ENCODE data around the gene NOTCH1.

NOTCH1 gene

GRCh38 chr9:136507221-136507991, 38.4 kb downstream of the NOTCH1 start:
- DNase-seq (ENCODE audit: low read depth, low spot score): no peak
- H3K27ac ChIP-seq: no peak overlapping the region

DNA sequence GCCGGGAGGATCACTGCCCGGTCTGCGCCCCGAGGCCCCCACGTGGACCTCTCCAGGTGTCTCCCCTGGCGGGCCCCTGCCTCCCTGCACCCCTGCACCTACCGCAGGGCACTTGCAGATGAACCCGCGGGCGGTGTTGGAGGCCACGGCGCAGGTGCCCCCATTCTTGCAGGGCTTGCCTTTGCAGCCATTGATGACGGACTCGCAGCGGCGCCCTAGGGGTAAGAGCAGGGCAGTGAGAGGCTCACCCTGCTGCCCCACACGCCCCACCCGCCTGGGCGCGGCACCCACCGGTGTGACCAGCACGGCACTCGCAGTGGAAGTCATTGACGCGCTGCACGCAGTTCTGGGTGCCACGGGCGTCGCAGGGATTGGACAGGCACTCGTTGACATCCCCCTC, 39.4 kb downstream of the NOTCH1 start:
- no peak for DNase-seq (ENCODE audit: low read depth, low spot score)

DNA sequence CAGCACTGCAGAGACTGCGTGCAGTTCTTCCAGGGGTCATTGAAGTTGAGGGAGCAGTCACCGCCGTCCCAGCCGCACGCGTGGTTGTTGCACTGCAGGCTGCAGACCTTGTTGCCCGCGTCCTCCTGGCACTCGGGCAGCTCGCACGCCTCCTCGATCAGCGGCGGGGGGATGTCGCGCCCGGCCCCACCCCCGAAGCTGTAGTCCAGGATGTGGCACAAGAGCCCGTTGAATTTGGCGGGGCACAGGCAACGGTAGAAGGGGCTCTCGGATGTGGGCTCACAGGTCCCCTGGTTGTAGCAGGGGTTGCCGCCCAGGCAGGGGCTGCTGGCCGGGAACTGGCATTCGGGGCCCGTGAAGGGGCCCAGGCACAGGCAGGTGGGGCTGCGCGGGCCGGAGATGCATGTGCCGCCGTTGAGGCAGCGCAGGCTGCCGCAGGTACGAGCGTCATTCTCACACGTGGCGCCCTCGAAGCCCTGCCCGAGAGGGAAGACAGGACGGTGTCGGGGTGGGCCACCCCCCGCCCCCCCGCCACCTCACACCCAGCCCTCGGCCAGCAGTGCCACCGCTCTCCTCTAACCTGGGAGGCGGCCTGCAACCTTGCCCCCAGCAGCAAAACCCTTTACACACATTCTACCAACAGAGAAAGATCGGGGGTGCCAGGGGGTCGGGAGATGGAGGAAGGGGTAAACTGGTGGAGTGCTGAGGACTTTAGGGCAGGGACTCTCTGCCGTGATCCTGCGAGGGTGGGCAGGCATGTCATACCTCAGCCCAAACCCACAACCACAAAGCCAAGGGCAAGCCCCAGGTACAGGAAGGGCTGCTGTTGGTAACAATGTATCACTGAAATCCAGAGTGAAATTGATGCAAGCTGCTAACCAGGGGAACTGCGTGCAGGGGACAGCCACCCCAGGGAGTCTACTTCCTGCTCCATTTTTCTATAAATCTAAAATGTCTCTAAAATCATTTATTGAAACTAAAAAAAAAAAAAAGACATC, 40.1 kb downstream of the NOTCH1 start:
- no peak overlapping the region for H3K27ac ChIP-seq
- DNase-seq (ENCODE audit: low read depth, low spot score): no peak

More for the DNA sequence above, 39.4 kb downstream of the NOTCH1 start:
- no peak overlapping the region for H3K27ac ChIP-seq

DNA sequence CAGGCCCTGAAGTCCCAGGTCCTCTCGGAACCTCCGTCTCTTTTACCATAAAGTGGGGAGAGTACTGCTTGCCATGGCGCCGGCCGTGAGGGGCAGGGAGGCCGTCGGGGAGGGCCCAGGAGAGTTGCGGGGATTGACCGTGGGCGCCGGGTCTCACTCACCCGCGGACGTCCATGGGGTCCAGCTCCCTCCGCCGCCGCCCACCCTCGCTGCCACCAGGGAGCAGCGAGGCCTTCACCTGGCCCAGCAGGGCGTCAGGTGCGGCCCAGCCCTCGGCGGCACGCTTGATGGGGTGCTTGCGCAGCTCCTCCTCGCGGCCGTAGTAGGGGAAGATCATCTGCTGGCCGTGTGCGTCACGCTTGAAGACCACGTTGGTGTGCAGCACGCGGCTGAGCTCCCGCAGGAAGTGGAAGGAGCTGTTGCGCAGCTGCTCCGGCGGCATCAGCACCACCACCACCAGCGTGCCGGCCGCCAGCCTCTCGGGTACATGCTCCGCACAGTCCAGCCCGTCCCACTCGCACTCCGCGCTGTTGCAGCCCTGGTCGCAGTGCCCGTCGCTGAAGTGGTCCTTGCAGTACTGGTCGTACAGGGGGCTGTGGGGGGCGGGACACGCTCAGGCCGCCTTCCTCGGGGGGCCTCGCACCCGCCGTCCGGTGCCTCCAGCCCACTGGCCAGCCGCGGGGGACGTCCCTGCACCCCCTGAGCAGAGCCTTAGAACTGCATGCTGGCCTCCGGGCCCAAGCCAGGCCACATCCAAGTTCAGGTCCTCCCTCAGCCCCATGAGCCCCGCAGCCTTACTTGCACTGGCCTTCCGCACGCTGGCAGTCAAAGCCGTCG, 41.1 kb downstream of the NOTCH1 start:
- no peak for DNase-seq (ENCODE audit: low read depth, low spot score)
- H3K27ac ChIP-seq: no peak overlapping the region

GRCh38 chr9:136502940-136503550, 42.8 kb downstream of the NOTCH1 start:
- no peak overlapping the region for H3K27ac ChIP-seq
- no peak for DNase-seq (ENCODE audit: low read depth, low spot score)

GRCh38 chr9:136502196-136502595, 43.7 kb downstream of the NOTCH1 start:
- no peak for DNase-seq (ENCODE audit: low read depth, low spot score)
- no peak overlapping the region for H3K27ac ChIP-seq

GRCh38 chr9:136501686-136502085, 44.2 kb downstream of the NOTCH1 start:
- H3K27ac ChIP-seq: no peak overlapping the region
- DNase-seq (ENCODE audit: low read depth, low spot score): no peak

DNA sequence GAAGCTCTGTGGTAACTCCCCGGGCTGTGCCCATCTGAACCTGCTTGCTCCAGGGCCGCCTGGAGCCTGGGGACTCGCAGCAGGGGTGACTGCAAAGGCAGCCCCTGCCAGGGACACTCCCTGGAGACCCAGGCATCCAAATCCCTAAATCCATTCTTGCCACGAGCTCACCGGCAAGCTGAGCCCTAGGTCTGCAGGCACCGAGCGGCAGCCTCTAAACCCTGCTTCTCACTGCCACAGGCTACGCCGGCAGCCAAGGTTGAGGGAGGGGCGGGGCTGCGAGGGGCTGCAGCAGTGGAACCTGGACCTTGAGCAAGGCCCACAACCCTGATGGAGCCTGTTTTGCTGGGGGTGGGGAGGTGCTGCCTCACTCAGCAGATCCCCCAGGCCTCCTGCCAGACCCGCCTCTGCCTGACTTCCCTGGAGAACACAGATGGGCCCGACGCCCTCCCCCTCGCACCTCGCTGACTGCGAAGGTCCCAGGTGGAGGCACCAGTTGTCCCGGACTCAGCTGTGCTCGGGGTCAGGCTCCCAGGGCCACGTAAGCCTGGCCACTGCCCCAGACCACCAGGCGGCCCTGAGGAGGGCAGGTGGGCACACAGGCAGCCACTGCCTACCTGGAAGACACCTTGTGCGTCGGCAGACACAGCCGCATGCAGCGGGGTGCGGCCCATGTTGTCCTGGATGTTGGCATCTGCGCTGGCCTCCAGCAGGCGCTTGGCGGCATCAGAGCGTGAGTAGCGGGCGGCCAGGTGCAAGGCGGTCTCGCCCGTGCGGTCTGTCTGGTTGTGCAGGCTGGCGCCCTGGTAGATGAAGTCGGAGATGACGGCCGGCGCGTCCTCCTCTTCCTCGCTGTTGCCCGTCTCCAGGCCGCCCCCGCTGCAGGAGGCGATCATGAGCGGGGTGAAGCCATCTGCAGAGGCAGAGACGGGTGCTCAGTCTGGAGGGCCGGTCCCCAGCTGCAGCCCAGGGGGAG, 45.6 kb downstream of the NOTCH1 start:
- no peak for DNase-seq (ENCODE audit: low read depth, low spot score)
- H3K27ac ChIP-seq: no peak overlapping the region

GRCh38 chr9:136499071-136499934, 46.5 kb downstream of the NOTCH1 start:
- no peak for DNase-seq (ENCODE audit: low read depth, low spot score)

GRCh38 chr9:136497916-136498695, 47.7 kb downstream of the NOTCH1 start:
- DNase-seq (ENCODE audit: low read depth, low spot score): no peak
- no peak overlapping the region for H3K27ac ChIP-seq

More at GRCh38 chr9:136499071-136499934, 46.5 kb downstream of the NOTCH1 start:
- H3K27ac ChIP-seq: no peak overlapping the region

- no peak for DNase-seq (ENCODE audit: low read depth, low spot score)
These were observed 48.8 kb downstream of the NOTCH1 start for GRCh38 chr9:136496801-136497620.

DNA sequence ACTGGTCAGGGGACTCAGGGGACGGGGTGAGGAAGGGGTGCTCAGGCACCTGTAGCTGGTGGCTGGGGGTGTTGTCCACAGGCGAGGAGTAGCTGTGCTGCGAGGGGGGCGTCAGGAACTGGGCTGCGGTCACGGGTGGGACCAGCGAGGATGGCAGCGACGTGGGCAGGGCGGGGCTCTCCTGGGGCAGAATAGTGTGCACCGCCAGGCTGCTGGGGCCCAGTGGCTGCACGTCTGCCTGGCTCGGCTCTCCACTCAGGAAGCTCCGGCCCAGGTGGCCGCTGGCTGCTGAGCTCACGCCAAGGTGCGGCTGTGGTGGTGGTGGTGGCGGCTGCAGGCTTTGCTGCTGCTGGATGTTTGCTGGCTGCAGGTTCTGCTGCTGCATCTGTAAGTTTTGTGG, 49.7 kb downstream of the NOTCH1 start:
- no peak overlapping the region for H3K27ac ChIP-seq
- DNase-seq (ENCODE audit: low read depth, low spot score): no peak

More at GRCh38 chr9:136496801-136497620, 48.8 kb downstream of the NOTCH1 start:
- no peak overlapping the region for H3K27ac ChIP-seq

GRCh38 chr9:136495238-136495800, 50.5 kb downstream of the NOTCH1 start:
- H3K27ac ChIP-seq: no peak overlapping the region
- no peak for DNase-seq (ENCODE audit: low read depth, low spot score)

- H3K27ac ChIP-seq: no peak overlapping the region
- DNase-seq (ENCODE audit: low read depth, low spot score): no peak
These were observed 51.2 kb downstream of the NOTCH1 start for GRCh38 chr9:136494531-136495215.

GRCh38 chr9:136494012-136494411, 51.8 kb downstream of the NOTCH1 start:
- no peak for DNase-seq (ENCODE audit: low read depth, low spot score)
- no peak overlapping the region for H3K27ac ChIP-seq
